ENCODE data around the gene AP3M1.

Gene AP3M1

GRCh38 chr10:74077416-74077815 is 73.2 kb downstream of the AP3M1 start:
- no peak for DNase-seq

- DNase-seq = no peak
Measured at GRCh38 chr10:74076961-74077360, 73.7 kb downstream of the AP3M1 start.

- DNase-seq = no peak
Measured at GRCh38 chr10:74075906-74076305, 74.7 kb downstream of the AP3M1 start.

GRCh38 chr10:74072503-74072902 is 78.1 kb downstream of the AP3M1 start:
- DNase-seq = no peak

DNA sequence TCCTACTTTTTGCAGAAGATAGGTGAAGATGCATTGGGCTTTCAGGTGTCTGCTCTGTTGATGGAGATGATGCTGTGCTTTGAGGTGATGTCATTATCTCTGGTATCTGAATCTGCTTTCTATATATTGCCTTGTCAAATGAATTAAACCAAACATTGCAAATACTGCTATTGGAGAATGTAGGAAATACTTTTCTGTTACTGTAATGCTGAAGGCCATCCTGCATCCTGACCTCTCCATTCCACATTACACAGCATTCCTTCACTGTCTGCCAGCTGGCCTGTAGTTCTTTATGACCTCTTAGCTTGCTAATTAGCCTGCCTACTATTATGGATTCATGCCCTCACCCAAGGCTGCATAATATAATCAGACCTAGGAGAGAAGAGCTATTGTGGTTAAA is 79.5 kb downstream of the AP3M1 start:
- DNase-seq = no peak
